ENCODE results near the gene CIP2A. TPM values are rescaled to one million over a fixed set of nuclear protein-coding genes. Genes with fewer than 3 reads are reported as not detected.

CIP2A gene
- total RNA-seq, 1 donor from 2014 or later = 5.7 TPM

GRCh38 chr3:108503722-108504121 lies 85.5 kb downstream of the CIP2A start:
- Mint-ChIP-seq H3K27me3 (ENCODE audit: low read depth) (no peaks in the 10 kb centered on the region), H3K27ac (ENCODE audit: unreplicated experiment) (no peak overlapping the region), H3K4me3 (ENCODE audit: unreplicated experiment) (no peak overlapping the region), H3K4me1 (ENCODE audit: low read depth) (no peaks in the 10 kb centered on the region), H3K9me3 (ENCODE audit: low read depth) (no peaks in the 10 kb centered on the region), H3K36me3 (ENCODE audit: low read depth) (no peaks in the 10 kb centered on the region)
- no peak for DNase-seq (ENCODE audit: low spot score)
- TF ChIP-seq CTCF (IDR thresholded peaks at IDR 0.05) = no peak

GRCh38 chr3:108501535-108501934 lies 87.7 kb downstream of the CIP2A start:
- no peak for DNase-seq (ENCODE audit: low spot score)
- H3K4me3 Mint-ChIP-seq (ENCODE audit: unreplicated experiment) = no peak overlapping the region
- no peaks in the 10 kb centered on the region for H3K36me3 Mint-ChIP-seq (ENCODE audit: low read depth)
- H3K9me3 Mint-ChIP-seq (ENCODE audit: low read depth) = no peaks in the 10 kb centered on the region
- no peak for TF ChIP-seq CTCF (IDR thresholded peaks at IDR 0.05)
- H3K27me3 Mint-ChIP-seq (ENCODE audit: low read depth) = no peaks in the 10 kb centered on the region
- H3K4me1 Mint-ChIP-seq (ENCODE audit: low read depth) = no peaks in the 10 kb centered on the region
- H3K27ac Mint-ChIP-seq (ENCODE audit: unreplicated experiment) = no peak overlapping the region

GRCh38 chr3:108500728-108501127 lies 88.5 kb downstream of the CIP2A start:
- no peak for DNase-seq (ENCODE audit: low spot score)
- H3K4me3 Mint-ChIP-seq (ENCODE audit: unreplicated experiment) = no peak overlapping the region
- H3K9me3 Mint-ChIP-seq (ENCODE audit: low read depth) = no peaks in the 10 kb centered on the region

More at GRCh38 chr3:108500728-108501127, 88.5 kb downstream of the CIP2A start:
- Mint-ChIP-seq H3K27ac (ENCODE audit: unreplicated experiment) (no peak overlapping the region), H3K4me1 (ENCODE audit: low read depth) (no peaks in the 10 kb centered on the region), H3K27me3 (ENCODE audit: low read depth) (no peaks in the 10 kb centered on the region), H3K36me3 (ENCODE audit: low read depth) (no peaks in the 10 kb centered on the region)
- TF ChIP-seq CTCF (IDR thresholded peaks at IDR 0.05) = no peak

Other genes with a start within 250 kb of the CIP2A start
- gene MYH15, start 78.8 kb downstream of the CIP2A start, total RNA-seq = 0.05 to 0.17 TPM (median 0.05 TPM) in 3 replicates
- gene DZIP3, start 284 bp upstream of the CIP2A start, total RNA-seq = 8.5 to 11.0 TPM (median 9.5 TPM) in 3 replicates
- not detected in 3 replicates for gene RETNLB, start 168.0 kb upstream of the CIP2A start, total RNA-seq
- gene TRAT1, start 233.3 kb upstream of the CIP2A start, total RNA-seq = not detected in 3 replicates